Measurements from ENCODE around the gene ZNF573. TPM values are rescaled to one million over a fixed set of nuclear protein-coding genes. Genes with fewer than 3 reads are reported as not detected.
"Not testable (repeated sequence)": the region's sequence is repeated elsewhere in the genome, so short reads cannot be mapped to it uniquely, and the experiment has no call there.

Gene ZNF573
- total RNA-seq, 1 experiment from 2014 or later: 17.5 TPM

DNA sequence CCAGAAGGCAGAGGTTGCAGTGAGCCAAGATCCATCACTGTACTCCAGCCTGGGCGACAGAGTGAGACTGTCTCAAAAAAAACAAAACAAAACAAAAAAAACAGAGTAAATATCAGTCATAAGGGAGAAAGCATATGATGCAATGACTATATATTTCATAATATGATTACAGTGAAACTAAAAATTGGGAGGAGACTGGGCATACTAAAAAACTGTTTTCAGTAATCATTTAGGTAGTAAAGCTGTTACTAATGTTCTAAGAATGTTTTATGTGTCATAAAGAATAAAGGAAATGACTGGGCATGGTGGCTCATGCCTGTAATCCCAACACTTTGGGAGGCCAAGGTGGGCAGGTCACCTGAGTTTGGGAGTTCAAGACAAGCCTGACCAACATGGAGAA, 15.9 kb downstream of the ZNF573 start:
- Mint-ChIP-seq H3K4me1 (no peaks in the 10 kb centered on the region), H3K27ac (no peak overlapping the region), H3K9me3 (no peaks in the 10 kb centered on the region), H3K4me3 (no peak overlapping the region), H3K36me3 (ENCODE audit: insufficient read depth in 1 of 3, low read depth in 3 of 3) (peaks cover 13 to 31% (median 23%) of the 10 kb centered on the region in 3 experiments), H3K27me3 (ENCODE audit: low read depth) (no peaks in the 10 kb centered on the region)
- Histone ChIP-seq H2BK15ac (ENCODE audit: low read depth, low read length) (no peak overlapping the region), H2BK12ac (ENCODE audit: insufficient read length, low read depth, low read length) (no peak overlapping the region), H2AK5ac (ENCODE audit: insufficient read length, low read length) (no peak overlapping the region), H3K9ac (ENCODE audit: extremely low read depth, insufficient read length, low read length) (no peak overlapping the region), H3T11ph (ENCODE audit: low read length) (no peak overlapping the region), H3K23ac (ENCODE audit: insufficient read length, low read depth, low read length) (no peak overlapping the region), H2BK120ac (ENCODE audit: low read depth, low read length, poor library complexity, severe bottlenecking) (no peak overlapping the region), H4K5ac (ENCODE audit: insufficient read length, low read depth, low read length) (no peak overlapping the region), H3K79me1 (ENCODE audit: insufficient read depth, low read depth, low read length, poor library complexity, severe bottlenecking) (no peaks in the 10 kb centered on the region), H4K8ac (replicated peaks; ENCODE audit: insufficient read length, low read depth, low read length) (no peak overlapping the region), H3K4ac (ENCODE audit: low read depth, low read length) (no peak overlapping the region), H3K27me3 (ENCODE audit: insufficient read depth, low read length) (no peaks in the 10 kb centered on the region), H3K14ac (ENCODE audit: insufficient read depth, low read length) (no peak overlapping the region), H3K23me2 (ENCODE audit: insufficient read length, low read depth, low read length, poor library complexity, severe bottlenecking) (no peaks in the 10 kb centered on the region), H2BK5ac (ENCODE audit: insufficient read length, low read length) (no peak overlapping the region), H2BK20ac (ENCODE audit: low read depth, low read length, poor library complexity, severe bottlenecking) (no peak overlapping the region), H3K18ac (ENCODE audit: insufficient read length, low read depth, low read length) (no peak overlapping the region), H4K91ac (ENCODE audit: insufficient read length, low read depth, low read length) (no peak overlapping the region), H3K4me2 (ENCODE audit: insufficient read depth, insufficient read length, low read length) (no peak overlapping the region), H3K9me3 (ENCODE audit: control insufficient read depth, low read depth, low read length) (no peaks in the 10 kb centered on the region), H3K79me2 (ENCODE audit: insufficient read depth, low read length) (no peaks in the 10 kb centered on the region), H2AFZ (ENCODE audit: low read length) (no peak overlapping the region), H4K20me1 (ENCODE audit: control insufficient read depth, insufficient read depth, insufficient read length) (no peaks in the 10 kb centered on the region), H3K56ac (ENCODE audit: insufficient read length, low read depth, low read length) (no peak overlapping the region), H3K4me1 (ENCODE audit: insufficient read depth, low read length) (no peaks in the 10 kb centered on the region), H3K27ac (ENCODE audit: insufficient read length, low read depth, low read length) (no peak overlapping the region)
- TF ChIP-seq, protein P1, sequence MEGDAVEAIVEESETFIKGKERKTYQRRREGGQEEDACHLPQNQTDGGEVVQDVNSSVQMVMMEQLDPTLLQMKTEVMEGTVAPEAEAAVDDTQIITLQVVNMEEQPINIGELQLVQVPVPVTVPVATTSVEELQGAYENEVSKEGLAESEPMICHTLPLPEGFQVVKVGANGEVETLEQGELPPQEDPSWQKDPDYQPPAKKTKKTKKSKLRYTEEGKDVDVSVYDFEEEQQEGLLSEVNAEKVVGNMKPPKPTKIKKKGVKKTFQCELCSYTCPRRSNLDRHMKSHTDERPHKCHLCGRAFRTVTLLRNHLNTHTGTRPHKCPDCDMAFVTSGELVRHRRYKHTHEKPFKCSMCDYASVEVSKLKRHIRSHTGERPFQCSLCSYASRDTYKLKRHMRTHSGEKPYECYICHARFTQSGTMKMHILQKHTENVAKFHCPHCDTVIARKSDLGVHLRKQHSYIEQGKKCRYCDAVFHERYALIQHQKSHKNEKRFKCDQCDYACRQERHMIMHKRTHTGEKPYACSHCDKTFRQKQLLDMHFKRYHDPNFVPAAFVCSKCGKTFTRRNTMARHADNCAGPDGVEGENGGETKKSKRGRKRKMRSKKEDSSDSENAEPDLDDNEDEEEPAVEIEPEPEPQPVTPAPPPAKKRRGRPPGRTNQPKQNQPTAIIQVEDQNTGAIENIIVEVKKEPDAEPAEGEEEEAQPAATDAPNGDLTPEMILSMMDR (conservative IDR thresholded peaks at IDR 0.05): no peak
- WGBS (ENCODE audit: extremely low coverage, insufficient read length, low lambda C conversion rate): no CpG with 5 or more reads among the region's 1 CpG
- DNase-seq: no peak

DNA sequence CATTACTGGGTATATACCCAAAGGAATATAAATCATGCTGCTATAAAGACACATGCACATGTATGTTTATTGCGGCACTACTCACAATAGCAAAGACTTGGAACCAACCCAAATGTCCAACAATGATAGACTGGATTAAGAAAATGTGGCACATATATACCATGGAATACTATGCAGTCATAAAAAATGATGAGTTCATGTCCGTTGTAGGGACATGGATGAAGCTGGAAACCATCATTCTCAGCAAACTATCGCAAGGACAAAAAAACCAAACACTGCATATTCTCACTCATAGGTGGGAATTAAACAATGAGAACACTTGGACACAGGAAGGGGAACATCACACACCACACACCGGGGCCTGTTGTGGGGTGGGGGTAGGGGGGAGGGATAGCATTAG, 21.7 kb downstream of the ZNF573 start:
- not testable (repeated sequence) for H3K23ac ChIP-seq (ENCODE audit: insufficient read length, low read depth, low read length); H3K9me3 Mint-ChIP-seq; H3K27me3 ChIP-seq (ENCODE audit: insufficient read depth, low read length); H3K27ac ChIP-seq (ENCODE audit: insufficient read length, low read depth, low read length); H3K79me1 ChIP-seq (ENCODE audit: insufficient read depth, low read depth, low read length, poor library complexity, severe bottlenecking); H2BK120ac ChIP-seq (ENCODE audit: low read depth, low read length, poor library complexity, severe bottlenecking); H4K5ac ChIP-seq (ENCODE audit: insufficient read length, low read depth, low read length); H3K4me3 Mint-ChIP-seq; H2BK20ac ChIP-seq (ENCODE audit: low read depth, low read length, poor library complexity, severe bottlenecking); H2BK5ac ChIP-seq (ENCODE audit: insufficient read length, low read length); H3K9ac ChIP-seq (ENCODE audit: extremely low read depth, insufficient read length, low read length); H3K27ac Mint-ChIP-seq; H3K4me1 ChIP-seq (ENCODE audit: insufficient read depth, low read length); H2AK5ac ChIP-seq (ENCODE audit: insufficient read length, low read length); H3K27me3 Mint-ChIP-seq (ENCODE audit: low read depth); H3K4me1 Mint-ChIP-seq; H4K20me1 ChIP-seq (ENCODE audit: control insufficient read depth, insufficient read depth, insufficient read length); H2BK12ac ChIP-seq (ENCODE audit: insufficient read length, low read depth, low read length); H3K23me2 ChIP-seq (ENCODE audit: insufficient read length, low read depth, low read length, poor library complexity, severe bottlenecking); H3K79me2 ChIP-seq (ENCODE audit: insufficient read depth, low read length); DNase-seq; H3K18ac ChIP-seq (ENCODE audit: insufficient read length, low read depth, low read length); H3T11ph ChIP-seq (ENCODE audit: low read length); H3K4me2 ChIP-seq (ENCODE audit: insufficient read depth, insufficient read length, low read length); H3K9me3 ChIP-seq (ENCODE audit: control insufficient read depth, low read depth, low read length); H2BK15ac ChIP-seq (ENCODE audit: low read depth, low read length); H2AFZ ChIP-seq (ENCODE audit: low read length); H3K56ac ChIP-seq (ENCODE audit: insufficient read length, low read depth, low read length); H3K4ac ChIP-seq (ENCODE audit: low read depth, low read length); H3K14ac ChIP-seq (ENCODE audit: insufficient read depth, low read length); H4K91ac ChIP-seq (ENCODE audit: insufficient read length, low read depth, low read length); H4K8ac ChIP-seq (replicated peaks; ENCODE audit: insufficient read length, low read depth, low read length)
- H3K36me3 Mint-ChIP-seq (ENCODE audit: insufficient read depth in 1 of 3, low read depth in 3 of 3): peaks cover 15 to 28% (median 21%) of the 10 kb centered on the region in 3 experiments; a peak in 6 of 7 replicates
- no CpG with 5 or more reads among the region's 4 CpGs for WGBS (ENCODE audit: extremely low coverage, insufficient read length, low lambda C conversion rate)

All from H9 (cell line).